Amygdala (tissue), 56 donors: ENCODE measurements around the gene AOPEP.

Experiments used
- DNase-seq, 56 donors: peaks; one replicate each; lab custom pipeline; 2025; lab: John Stamatoyannopoulos, UW

The AOPEP gene

GRCh38 chr9:94922098-94922607 lies 195.7 kb downstream of the AOPEP start:
- peak in 13 of 56 donors; percentile 29 to 54 (median 42) for DNase-seq

GRCh38 chr9:94922691-94923107 lies 196.2 kb downstream of the AOPEP start:
- peak in 2 of 56 donors; percentile 46 to 51 for DNase-seq

- no peak for DNase-seq
These were observed 197.0 kb downstream of the AOPEP start for GRCh38 chr9:94923326-94924089.

- DNase-seq: no peak
These were observed 199.4 kb downstream of the AOPEP start for GRCh38 chr9:94925751-94926430.

- no peak for DNase-seq
These were observed 199.9 kb downstream of the AOPEP start for GRCh38 chr9:94926431-94926800.

GRCh38 chr9:94927048-94927761 lies 200.7 kb downstream of the AOPEP start:
- no peak for DNase-seq

- DNase-seq: no peak
These were observed 201.5 kb downstream of the AOPEP start for GRCh38 chr9:94927762-94928670.

- peak in 1 of 56 donors; percentile 13 for DNase-seq
These were observed 202.3 kb downstream of the AOPEP start for GRCh38 chr9:94928691-94929368.

- no peak for DNase-seq
These were observed 202.9 kb downstream of the AOPEP start for GRCh38 chr9:94929369-94929756.

- DNase-seq: no peak
These were observed 204.6 kb downstream of the AOPEP start for GRCh38 chr9:94931036-94931633.

GRCh38 chr9:94931740-94932139 lies 205.2 kb downstream of the AOPEP start:
- no peak for DNase-seq

- no peak for DNase-seq
These were observed 206.4 kb downstream of the AOPEP start for GRCh38 chr9:94932652-94933510.

- no peak for DNase-seq
These were observed 207.0 kb downstream of the AOPEP start for GRCh38 chr9:94933511-94933828.

GRCh38 chr9:94934816-94935328 lies 208.4 kb downstream of the AOPEP start:
- no peak for DNase-seq

- DNase-seq: no peak
These were observed 208.9 kb downstream of the AOPEP start for GRCh38 chr9:94935396-94935795.

- DNase-seq: no peak
These were observed 209.9 kb downstream of the AOPEP start for GRCh38 chr9:94936419-94936818.

GRCh38 chr9:94937214-94937903 lies 210.9 kb downstream of the AOPEP start:
- DNase-seq: no peak

GRCh38 chr9:94938384-94938783 lies 211.9 kb downstream of the AOPEP start:
- DNase-seq: no peak
